ENCODE measurements around the gene CES3.

DNA sequence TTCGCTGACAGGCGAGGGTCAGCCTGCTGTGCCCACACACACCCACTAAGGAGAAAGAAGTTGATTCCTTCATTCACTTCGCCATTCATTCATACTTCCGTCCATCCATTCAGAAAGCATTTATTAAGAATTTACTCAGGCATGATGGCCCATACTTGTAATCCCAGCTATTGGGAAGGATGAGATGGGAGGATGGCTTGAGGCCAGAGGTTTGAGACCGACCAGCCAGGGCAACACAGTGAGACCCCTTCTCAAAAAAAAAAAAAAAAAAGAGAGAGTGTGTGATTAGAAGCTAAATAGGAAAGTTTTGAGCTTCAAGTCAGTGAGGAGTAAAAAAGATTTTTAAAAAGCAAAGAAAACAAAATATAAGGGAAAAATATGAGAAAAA, 17.0 kb upstream of the CES3 start:
- TF ChIP-seq, protein P1, sequence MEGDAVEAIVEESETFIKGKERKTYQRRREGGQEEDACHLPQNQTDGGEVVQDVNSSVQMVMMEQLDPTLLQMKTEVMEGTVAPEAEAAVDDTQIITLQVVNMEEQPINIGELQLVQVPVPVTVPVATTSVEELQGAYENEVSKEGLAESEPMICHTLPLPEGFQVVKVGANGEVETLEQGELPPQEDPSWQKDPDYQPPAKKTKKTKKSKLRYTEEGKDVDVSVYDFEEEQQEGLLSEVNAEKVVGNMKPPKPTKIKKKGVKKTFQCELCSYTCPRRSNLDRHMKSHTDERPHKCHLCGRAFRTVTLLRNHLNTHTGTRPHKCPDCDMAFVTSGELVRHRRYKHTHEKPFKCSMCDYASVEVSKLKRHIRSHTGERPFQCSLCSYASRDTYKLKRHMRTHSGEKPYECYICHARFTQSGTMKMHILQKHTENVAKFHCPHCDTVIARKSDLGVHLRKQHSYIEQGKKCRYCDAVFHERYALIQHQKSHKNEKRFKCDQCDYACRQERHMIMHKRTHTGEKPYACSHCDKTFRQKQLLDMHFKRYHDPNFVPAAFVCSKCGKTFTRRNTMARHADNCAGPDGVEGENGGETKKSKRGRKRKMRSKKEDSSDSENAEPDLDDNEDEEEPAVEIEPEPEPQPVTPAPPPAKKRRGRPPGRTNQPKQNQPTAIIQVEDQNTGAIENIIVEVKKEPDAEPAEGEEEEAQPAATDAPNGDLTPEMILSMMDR (IDR thresholded peaks at IDR 0.05) = no peak
- no peak for TF ChIP-seq POLR2A (IDR thresholded peaks at IDR 0.05)
- TF ChIP-seq POLR2AphosphoS5 (IDR thresholded peaks at IDR 0.05) = no peak
